Right cardiac atrium (tissue), 5 donors: Measurements from ENCODE around the gene PRKCA. TPM values are rescaled to one million over a fixed set of nuclear protein-coding genes. Genes with fewer than 3 reads are reported as not detected.

Experiments
- ATAC-seq, 2 donors: fragments of 200-7000 bp; cut with Tn5 transposase; one replicate each; pipeline versions ENCODE4 v1.8.0 to v1.9.1; 2020; ENCODE audit warnings: moderate library complexity in 2 of 2, mild to moderate bottlenecking in 1 of 2
- DNase-seq, 3 donors: peaks; one replicate each; pipeline ENCODE4 v3.0.0-alpha.2; 2020
- H3K27ac ChIP-seq: one replicate; pipeline ENCODE4 v1.5.1; 2013; ENCODE audit warnings: mild to moderate bottlenecking, low read length, control low read depth, moderate library complexity
- H3K27me3 ChIP-seq: one replicate; pipeline ENCODE4 v1.6.1; 2013; ENCODE audit not compliant: control insufficient read depth, insufficient read depth
- H3K4me1 ChIP-seq: one replicate; pipeline ENCODE4 v1.6.1; 2013; ENCODE audit warnings: low read length; ENCODE audit not compliant: control insufficient read depth, insufficient read depth
- H3K4me3 ChIP-seq: one replicate; pipeline ENCODE4 v1.5.1; 2013; ENCODE audit warnings: low read length, control low read depth
- H3K9me3 ChIP-seq: one replicate; pipeline ENCODE4 v1.6.1; 2013; ENCODE audit warnings: low read length; ENCODE audit not compliant: control insufficient read depth
- WGBS: extraction: QIAGEN DNeasy Blood & Tissue Kit; methylation state at CpG from one replicate; pipeline ENCODE4 v1.1.7; 2013; 5-methylcytosine and 5-hydroxymethylcytosine counted together
- intact Hi-C, 4 donors: fragments of 100-400 bp; cut with DNase I; formaldehyde crosslinking; loops; one replicate each; pipeline versions ENCODE4 v1.11.0 to v1.14.0; 2022 to 2023
- polyA plus RNA-seq: library from polyadenylated mRNA; stranded (reverse); fragments of 200-250 nt; gene quantifications from one replicate; pipeline ENCODE4 v1.2.3, GENCODE V29; 2013
- total RNA-seq, 4 donors: library from RNA; stranded (reverse); fragmentation: NEBNext Ultra II Directional; extraction: Animal tissue kit (Norgen Biotek cat#: 25700); gene quantifications; one replicate each; pipeline ENCODE4 v1.2.1, GENCODE V29; 2021
- donor health status: healthy with polysubstance abuse.
- donor health status: DM: no; HTN: yes; CAD: no.
- donor health status: DM: no; HTN: no; CAD: no.
- donor health status: DM: no; HTN: yes; CAD: no; lungs with severe emphysema.
- donor health status: DM: yes; HTN: yes; CAD: no.

Gene PRKCA
- total and polyA plus RNA-seq, 5 donors: 2.2 to 8.0 (median 6.8) TPM

DNA sequence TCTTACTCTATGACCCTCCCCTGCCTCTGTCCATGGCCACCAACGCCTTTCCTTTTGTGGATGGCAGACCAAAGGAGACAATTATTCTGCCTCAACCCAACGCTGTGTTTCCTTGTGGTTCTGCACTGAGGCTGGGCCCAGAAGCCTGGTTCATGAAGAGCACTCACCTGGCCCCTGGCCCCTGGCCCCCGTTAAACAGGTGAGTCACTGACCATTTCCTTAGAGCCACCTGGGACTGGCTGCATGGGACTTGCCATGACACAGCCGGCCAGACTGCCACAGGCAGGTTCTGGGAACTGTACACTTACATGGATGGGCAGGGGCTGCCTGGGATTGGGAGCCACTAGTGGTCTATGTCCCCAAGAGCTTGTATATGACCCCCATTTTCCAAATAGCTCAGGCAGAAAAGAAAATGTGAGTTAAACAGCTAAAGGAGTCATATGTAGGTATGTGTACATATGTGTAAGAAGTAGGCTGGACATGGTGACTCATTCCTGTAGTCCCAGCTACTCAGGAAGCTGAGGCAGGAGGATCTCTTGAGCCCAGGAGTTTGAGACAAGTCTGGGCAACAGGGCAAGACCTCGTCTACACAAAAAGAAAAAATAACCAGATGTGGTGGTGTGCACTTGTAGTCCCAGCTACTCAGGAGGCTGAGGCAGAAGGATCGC is 350.6 kb downstream of the PRKCA start:
- no peak overlapping the region for H3K4me3 ChIP-seq
- intact Hi-C loops: no loop called here
- H3K9me3 ChIP-seq: no peaks in the 10 kb centered on the region
- no peak overlapping the region for H3K27ac ChIP-seq
- ATAC-seq (no peak), DNase-seq (no peak)
- H3K4me1 ChIP-seq: no peaks in the 10 kb centered on the region
- no peaks in the 10 kb centered on the region for H3K27me3 ChIP-seq
- 91% methylated on average over 6 of the region's 6 CpGs for WGBS

DNA sequence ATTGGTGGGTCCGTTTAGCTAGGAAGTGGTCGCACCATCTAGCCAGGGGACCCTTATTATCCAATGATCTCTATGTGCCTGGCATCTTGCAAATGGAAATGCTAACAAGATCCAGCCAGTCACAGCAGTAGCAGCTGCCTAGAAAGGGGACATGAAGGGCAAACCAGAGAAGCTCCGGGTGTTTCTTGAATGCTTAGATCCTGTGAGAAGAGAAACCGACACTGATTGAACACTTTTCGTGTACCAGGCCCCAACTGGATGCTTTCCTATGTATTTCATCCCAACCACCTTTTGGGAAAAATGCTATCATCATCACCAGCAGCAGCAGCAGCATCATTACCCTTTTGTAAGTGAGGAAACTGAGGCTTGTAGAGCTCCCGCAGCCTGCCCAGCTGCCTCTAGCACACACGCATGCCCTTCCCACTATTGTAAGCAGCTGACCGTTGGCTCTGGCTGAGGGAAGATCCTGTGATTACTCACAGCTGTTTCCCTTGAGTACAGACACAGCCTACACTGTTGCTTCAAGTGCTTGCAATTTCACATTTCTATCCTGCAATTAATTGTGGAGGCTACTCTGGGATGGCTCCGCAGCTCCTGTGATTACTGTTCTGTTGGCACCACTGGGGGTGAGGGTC is 351.8 kb downstream of the PRKCA start:
- no peak overlapping the region for H3K4me3 ChIP-seq
- H3K9me3 ChIP-seq: no peaks in the 10 kb centered on the region
- intact Hi-C loops: no loop called here
- no peak for ATAC-seq
- no peak for DNase-seq
- WGBS: 62% methylated on average over 9 of the region's 9 CpGs
- H3K27ac ChIP-seq: no peak overlapping the region
- H3K27me3 ChIP-seq: no peaks in the 10 kb centered on the region
- no peaks in the 10 kb centered on the region for H3K4me1 ChIP-seq

DNA sequence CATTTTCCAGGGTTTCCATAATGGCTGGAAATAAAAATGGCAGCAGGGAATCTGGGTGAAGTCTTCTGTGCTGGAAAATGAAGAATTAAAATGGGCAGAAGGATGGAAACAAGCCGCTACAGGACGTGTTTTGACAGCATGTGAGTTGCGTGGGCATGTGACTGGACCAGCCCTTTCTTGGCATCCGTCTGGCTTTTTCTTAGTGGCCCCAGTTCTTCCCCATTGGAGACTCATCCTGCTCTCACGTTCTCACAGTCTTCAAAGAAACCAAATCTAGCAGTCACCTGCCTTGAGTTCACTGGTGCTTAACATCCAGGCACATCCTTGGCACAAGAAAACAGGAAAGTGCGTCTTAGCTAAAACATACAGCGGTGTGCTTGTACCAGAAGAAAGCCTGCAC is 352.4 kb downstream of the PRKCA start:
- H3K4me1 ChIP-seq: no peaks in the 10 kb centered on the region
- DNase-seq: no peak
- intact Hi-C loops: no loop called here

DNA sequence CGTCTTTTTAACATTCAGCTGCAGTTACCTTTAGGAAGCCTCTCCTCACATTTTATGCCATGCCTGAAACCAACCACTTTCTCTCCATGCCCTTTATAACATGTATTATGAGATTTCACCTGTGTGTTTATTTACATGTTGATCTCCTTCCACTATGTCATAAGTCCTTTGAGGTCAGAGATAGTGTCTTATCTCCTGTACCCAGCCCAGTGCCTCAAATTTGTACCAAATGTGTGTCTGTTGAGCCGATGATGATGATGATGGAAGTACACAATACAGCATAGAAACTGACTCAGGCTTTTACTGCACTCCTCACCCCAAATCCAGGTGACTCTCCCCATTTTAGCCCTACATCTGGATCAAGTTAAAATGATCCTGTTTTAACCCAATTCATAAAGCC is 353.0 kb downstream of the PRKCA start:
- H3K27me3 ChIP-seq: no peaks in the 10 kb centered on the region
- 87% methylated on average over 2 of the region's 2 CpGs for WGBS
- H3K4me1 ChIP-seq: no peaks in the 10 kb centered on the region
- H3K27ac ChIP-seq: no peak overlapping the region
- no peak for ATAC-seq
- H3K9me3 ChIP-seq: no peaks in the 10 kb centered on the region
- DNase-seq: no peak
- H3K4me3 ChIP-seq: no peak overlapping the region
- intact Hi-C loops: no loop called here

More for the DNA sequence above, 352.4 kb downstream of the PRKCA start:
- H3K9me3 ChIP-seq: no peaks in the 10 kb centered on the region
- 91% methylated on average over 7 of the region's 7 CpGs for WGBS
- ATAC-seq: no peak
- no peak overlapping the region for H3K27ac ChIP-seq
- H3K4me3 ChIP-seq: no peak overlapping the region
- H3K27me3 ChIP-seq: no peaks in the 10 kb centered on the region

DNA sequence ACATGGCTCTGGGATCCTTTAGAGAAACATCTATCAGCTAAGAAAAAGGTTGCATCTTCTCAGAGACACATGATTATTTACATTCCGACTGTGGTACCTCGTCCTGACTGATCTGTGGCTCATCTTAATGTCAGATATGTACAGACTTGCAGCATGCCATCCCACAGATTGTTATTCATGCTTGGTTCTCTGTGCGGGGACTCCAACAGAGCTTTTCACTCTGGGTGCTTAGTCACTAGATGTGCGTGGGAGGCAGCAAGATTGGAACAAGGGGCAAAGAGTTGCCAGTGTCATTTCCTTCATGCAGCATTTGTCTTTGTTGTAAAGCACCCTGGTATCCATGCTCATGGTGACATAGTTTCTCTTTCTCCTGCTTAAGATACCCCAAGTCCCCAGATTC is 353.4 kb downstream of the PRKCA start:
- H3K4me3 ChIP-seq: no peak overlapping the region
- DNase-seq (no peak), ATAC-seq (no peak)
- H3K4me1 ChIP-seq: no peaks in the 10 kb centered on the region
- no peaks in the 10 kb centered on the region for H3K27me3 ChIP-seq
- intact Hi-C loops: no loop called here
- H3K9me3 ChIP-seq: no peaks in the 10 kb centered on the region
- no peak overlapping the region for H3K27ac ChIP-seq
- WGBS: 77% methylated on average over 4 of the region's 4 CpGs

DNA sequence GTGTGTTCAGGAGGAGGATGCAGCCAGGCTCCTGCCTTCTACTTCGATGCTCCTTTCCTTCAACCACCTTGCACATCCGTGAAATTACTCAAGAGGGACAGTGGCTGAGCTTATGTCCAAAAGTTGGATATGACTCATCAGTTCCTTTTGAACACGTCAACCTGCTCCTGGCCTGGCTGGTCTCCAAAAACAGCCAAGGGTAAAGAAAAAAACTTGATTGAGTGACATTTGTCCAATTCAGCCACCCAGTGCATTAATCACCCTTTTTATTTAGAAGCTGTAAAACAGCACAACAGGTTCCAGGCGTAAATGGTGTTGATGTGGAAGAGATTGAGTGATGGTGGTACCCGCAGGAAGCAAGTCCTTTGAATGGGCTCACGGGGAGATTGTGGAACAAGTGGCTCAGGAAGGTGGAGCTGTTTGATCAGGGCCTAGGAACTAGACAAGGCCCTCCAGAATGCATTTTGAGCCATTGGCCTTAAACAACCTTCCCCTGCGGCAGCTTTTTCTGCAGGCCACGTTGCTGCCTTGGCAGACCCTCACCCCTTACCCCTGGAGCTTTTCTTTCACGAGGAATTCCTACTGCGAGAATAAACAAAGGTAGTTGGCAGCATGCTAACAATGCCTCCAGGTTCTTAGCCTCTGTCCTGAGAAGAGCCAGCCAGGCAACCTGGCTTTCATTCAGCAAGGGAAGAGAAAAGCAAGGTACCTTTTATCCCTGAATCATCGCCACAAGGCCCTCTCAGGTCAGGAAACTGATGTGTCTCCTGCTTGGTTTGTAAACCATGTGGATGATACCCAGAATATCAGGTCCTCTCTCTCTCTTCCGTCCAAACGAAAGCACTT is 359.2 kb downstream of the PRKCA start:
- intact Hi-C loops: no loop called here
- no peaks in the 10 kb centered on the region for H3K27me3 ChIP-seq
- no peak overlapping the region for H3K4me3 ChIP-seq
- no peak overlapping the region for H3K27ac ChIP-seq
- WGBS: 80% methylated on average over 13 of the region's 13 CpGs
- ATAC-seq (no peak), DNase-seq (no peak)
- H3K4me1 ChIP-seq: peaks cover 4% of the 10 kb centered on the region
- no peaks in the 10 kb centered on the region for H3K9me3 ChIP-seq

DNA sequence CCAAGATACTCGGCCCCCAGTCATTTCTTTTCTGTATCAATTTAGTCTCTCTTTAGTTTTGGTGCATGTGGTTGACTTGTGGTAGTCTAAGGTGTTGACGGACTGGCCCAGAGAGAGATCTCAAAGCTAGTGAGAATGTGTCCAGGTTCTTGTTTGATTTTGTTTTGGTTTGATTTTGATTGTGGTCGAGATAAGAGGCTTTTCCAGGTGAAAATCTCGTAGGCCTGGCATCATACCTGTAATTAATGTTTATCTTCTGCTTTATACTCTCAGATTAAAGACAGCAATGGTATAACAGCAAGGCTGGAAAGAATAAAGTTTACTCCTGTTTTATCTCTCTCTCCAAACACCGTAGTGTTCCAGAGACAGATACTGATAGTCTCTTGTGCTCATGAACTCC is 360.1 kb downstream of the PRKCA start:
- DNase-seq (no peak), ATAC-seq (no peak)
- no peaks in the 10 kb centered on the region for H3K9me3 ChIP-seq
- H3K4me3 ChIP-seq: no peak overlapping the region
- WGBS: 80% methylated on average over 5 of the region's 5 CpGs
- H3K27ac ChIP-seq: no peak overlapping the region
- intact Hi-C loops: no loop called here
- H3K27me3 ChIP-seq: no peaks in the 10 kb centered on the region
- H3K4me1 ChIP-seq: peaks cover 4% of the 10 kb centered on the region

DNA sequence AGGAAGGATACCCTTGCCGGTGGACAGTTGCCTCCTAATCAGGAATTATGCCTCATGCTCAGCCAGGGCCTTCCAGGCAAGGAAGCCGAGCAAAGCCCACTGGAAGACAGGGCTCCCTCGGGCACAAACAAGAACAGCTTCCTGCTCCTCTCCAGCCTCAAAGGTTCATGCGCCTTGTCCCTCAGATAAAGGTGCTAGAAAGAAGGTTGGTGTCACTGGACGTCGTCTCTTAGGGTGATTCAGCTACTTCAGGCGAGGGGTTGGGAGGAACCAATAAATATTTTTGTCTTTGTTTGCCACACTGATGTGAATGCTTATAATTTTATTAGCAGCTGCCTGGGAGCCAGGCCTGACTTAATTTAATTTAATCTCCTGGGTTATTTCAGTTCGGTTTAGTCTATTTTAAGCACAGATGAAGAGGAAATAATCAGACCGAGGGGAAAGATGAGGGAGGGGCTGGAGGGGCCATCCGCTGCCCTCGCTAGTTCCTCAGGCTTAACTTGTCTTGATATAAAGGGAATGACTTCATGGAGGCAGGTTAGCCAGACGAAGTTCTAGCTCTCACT is 360.7 kb downstream of the PRKCA start:
- 38% methylated on average over 12 of the region's 12 CpGs for WGBS
- H3K4me1 ChIP-seq: peaks cover 4% of the 10 kb centered on the region

DNA sequence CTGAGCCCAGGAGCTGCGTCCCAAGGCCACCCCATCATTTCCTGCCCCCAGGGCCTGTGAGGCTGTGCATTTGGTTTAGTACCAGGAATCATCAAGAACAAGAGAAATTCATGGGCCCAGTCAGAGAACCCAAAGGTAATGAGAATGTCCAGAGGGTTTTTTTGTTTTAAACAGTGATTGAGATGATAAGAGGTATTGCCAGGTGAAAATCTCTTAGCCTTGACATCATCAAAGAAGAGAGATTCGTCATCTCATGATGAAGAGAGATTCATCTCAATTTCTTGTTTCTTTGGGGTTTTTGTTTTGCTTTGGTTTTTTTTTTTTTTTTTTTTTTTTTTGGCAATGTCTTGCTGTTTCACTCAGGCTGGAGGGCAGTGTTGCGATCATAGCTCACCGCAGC is 361.9 kb downstream of the PRKCA start:
- WGBS: 97% methylated on average over 4 of the region's 4 CpGs
- no peak for ATAC-seq
- no peaks in the 10 kb centered on the region for H3K9me3 ChIP-seq
- intact Hi-C loops: no loop called here
- no peaks in the 10 kb centered on the region for H3K27me3 ChIP-seq
- H3K4me1 ChIP-seq: peaks cover 4% of the 10 kb centered on the region
- no peak overlapping the region for H3K4me3 ChIP-seq
- H3K27ac ChIP-seq: no peak overlapping the region
- no peak for DNase-seq

More for the DNA sequence above, 360.7 kb downstream of the PRKCA start:
- intact Hi-C loops: no loop called here
- Histone ChIP-seq H3K4me3 (no peak overlapping the region), H3K27me3 (no peaks in the 10 kb centered on the region), H3K9me3 (no peaks in the 10 kb centered on the region), H3K27ac (no peak overlapping the region)
- no peak for ATAC-seq
- DNase-seq: no peak

DNA sequence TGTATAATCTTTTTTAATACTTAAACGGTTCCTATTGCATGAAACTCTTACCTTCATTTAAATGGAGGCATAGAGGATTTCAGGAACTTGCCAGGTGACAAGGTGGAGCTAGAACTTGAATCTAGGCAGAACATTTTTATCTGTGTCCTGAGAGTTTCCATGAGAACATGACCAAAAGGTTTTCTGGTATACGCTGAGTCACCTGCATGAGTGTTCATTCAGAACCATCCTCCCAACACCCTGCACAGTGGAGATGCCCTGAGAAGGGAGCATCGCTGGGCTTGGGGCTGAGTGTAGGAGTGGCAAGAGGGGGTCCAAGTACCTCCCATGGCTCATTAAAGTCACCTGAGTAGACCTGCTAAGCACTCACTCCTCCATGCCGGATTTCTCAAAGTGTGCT is 362.8 kb downstream of the PRKCA start:
- DNase-seq (no peak), ATAC-seq (no peak)
- Histone ChIP-seq H3K27ac (no peak overlapping the region), H3K4me1 (peaks cover 4% of the 10 kb centered on the region), H3K27me3 (no peaks in the 10 kb centered on the region), H3K9me3 (no peaks in the 10 kb centered on the region), H3K4me3 (no peak overlapping the region)
- intact Hi-C loops: no loop called here
- WGBS: 97% methylated on average over 4 of the region's 4 CpGs

DNA sequence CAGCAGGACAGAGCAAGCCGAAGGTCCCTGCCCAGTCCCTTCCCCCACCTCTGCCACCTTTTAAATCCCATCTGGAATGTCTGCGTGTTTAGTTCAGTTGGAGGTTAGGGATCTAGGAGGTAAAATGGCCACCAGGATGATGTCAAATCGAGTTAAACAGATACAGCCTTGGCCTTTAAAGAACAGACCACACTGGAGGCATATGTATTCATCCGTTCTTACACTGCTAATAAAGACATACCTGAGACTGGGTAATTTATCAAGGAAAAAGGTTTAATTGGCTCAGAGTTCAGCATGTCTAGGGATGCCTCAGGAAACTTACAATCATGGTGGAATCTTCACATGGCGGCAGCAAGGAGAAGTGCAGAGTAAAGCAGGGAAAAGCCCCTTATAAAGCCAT is 364.7 kb downstream of the PRKCA start:
- WGBS: 90% methylated on average over 5 of the region's 5 CpGs
- H3K9me3 ChIP-seq: no peaks in the 10 kb centered on the region
- intact Hi-C loops: no loop called here
- no peak overlapping the region for H3K27ac ChIP-seq
- DNase-seq (no peak), ATAC-seq (no peak)
- peaks cover 4% of the 10 kb centered on the region for H3K4me1 ChIP-seq
- no peak overlapping the region for H3K4me3 ChIP-seq
- no peaks in the 10 kb centered on the region for H3K27me3 ChIP-seq
